Activated CD4-positive, CD25-positive, alpha-beta regulatory T cell treated with anti-CD3 and anti-CD28 coated beads, Interleukin-2, amount 50 U/mL, for 24 hours (primary cell): Measurements from ENCODE around the gene SCG3.

Experiments
- ATAC-seq, 2 donors: fragments of 150-1000 bp; cut with Tn5 transposase; one replicate each; pipeline ENCODE4 v1.10.0; 2021; ENCODE audit warnings: mild to moderate bottlenecking in 1 of 2, moderate library complexity in 1 of 2

The SCG3 gene

DNA sequence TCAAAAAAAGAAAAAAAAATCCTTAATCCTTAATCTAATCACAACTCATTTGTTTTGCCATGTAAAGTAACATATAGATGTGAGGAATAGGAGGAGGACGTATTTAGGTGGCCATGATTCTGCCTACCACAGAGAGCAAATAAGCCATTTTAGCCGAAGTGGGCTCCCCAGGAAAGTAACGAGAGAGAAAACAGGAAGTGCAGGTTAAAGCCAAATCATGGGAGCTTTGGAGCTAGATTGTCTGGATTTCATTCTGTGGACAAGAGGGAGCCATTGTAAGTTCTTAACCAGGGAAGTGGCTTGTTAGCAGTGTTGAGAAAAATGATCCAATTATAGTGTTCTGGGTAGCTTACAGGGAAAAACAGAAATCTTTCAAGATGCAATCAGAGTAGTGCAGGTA is 79.5 kb downstream of the SCG3 start:
- no peak for ATAC-seq

DNA sequence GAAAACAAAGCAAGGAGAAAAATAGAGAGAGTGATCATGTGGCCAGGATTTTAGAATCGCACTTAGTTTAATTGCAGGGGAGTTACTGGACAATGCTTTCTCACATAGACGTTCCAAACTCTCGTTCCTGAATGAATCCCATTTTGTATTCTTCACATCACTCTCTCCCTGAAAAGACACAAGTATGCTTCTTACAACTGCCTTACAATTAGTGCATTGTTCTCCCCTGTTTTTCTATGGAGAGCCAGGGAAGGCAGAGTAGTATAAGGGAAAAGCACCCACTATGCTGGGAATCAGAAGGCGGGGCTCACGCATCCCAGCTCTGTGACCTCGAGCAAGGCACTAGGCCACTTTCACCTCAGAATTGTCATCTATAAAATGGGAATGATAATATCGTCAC is 84.4 kb downstream of the SCG3 start:
- ATAC-seq = no peak

DNA sequence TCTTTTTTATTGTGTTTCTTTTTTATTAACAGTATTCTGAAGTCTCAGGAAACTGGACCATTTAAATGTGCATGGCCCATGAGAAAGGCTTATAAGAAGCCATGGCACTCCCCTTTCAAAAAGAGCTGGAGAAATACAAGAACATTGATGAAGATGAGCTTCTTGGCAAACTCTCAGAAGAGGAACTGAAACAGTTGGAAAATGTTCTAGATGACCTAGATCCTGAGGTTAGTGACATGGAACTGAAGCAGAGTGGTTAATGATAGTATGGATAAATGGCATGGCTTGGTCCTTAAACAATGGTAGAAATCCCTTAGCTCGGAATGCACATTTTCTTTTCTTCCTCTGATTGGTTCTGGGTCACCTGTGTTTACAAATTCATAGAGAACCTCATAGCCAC is 85.0 kb downstream of the SCG3 start:
- no peak for ATAC-seq

DNA sequence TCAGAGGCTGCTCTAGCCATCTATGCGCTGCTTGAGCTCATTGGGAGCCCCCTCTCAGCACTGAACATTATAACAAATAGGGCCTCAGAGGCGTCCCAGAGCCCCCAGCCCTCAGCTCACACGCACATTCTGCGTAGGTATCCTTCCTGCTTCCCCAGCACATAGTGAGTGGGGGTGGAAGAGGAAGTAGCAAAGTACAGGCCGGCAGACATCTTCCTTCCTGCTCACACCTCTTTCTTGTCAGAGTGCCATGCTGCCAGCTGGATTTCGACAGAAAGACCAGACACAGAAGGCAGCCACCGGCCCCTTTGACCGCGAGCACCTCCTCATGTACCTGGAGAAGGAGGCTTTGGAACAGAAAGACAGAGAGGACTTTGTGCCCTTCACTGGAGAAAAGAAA is 86.7 kb downstream of the SCG3 start:
- ATAC-seq = no peak
